ENCODE data around the gene IGFL2.

GRCh38 chr19:46147791-46148288 lies at the start of gene IGFL2:
- no peak for TF ChIP-seq CTCF (IDR thresholded peaks at IDR 0.05; ENCODE audit: low read depth, low read length, missing input control)
- no peak for TF ChIP-seq RXRA (IDR thresholded peaks at IDR 0.05)
- TF ChIP-seq ATF3 (IDR thresholded peaks at IDR 0.05) = no peak
- no peak for TF ChIP-seq JUND (IDR thresholded peaks at IDR 0.05)
